Fibroblast of the aortic adventitia (primary cell): ENCODE measurements around the gene NEO1. TPM values are rescaled to one million over a fixed set of nuclear protein-coding genes. Genes with fewer than 3 reads are reported as not detected.

ENCODE experiments used
- DNase-seq: peaks from one replicate; pipeline ENCODE4 v3.0.0-alpha.2; 2010; ENCODE audit warnings: low read depth
- H3K4me3 ChIP-seq: 2 replicates; pipeline ENCODE4 v1.5.1; 2011; ENCODE audit warnings: low read depth, mild to moderate bottlenecking, control low read depth, low read length, moderate library complexity
- CTCF ChIP-seq: IDR thresholded peaks from 2 replicates; pipeline ENCODE4 v1.5.1; 2011; ENCODE audit warnings: mild to moderate bottlenecking, low read length, control low read depth, inconsistent platforms; ENCODE audit not compliant: insufficient read depth
- total RNA-seq: library from RNA; depleted of rRNA; stranded (reverse); fragments of >200 nt; gene quantifications from 2 replicates; pipeline ENCODE4 v1.2.3, GENCODE V29; 2012; ENCODE audit warnings: low replicate concordance

The NEO1 gene
- total RNA-seq, 1 donor: 26.2 TPM

GRCh38 chr15:73046073-73046472 is 6.2 kb upstream of the NEO1 start:
- DNase-seq: no peak
- no peak overlapping the region for H3K4me3 ChIP-seq
- TF ChIP-seq CTCF: no peak

GRCh38 chr15:73047882-73048281 is 4.4 kb upstream of the NEO1 start:
- no peak for DNase-seq
- H3K4me3 ChIP-seq: no peak overlapping the region
- no peak for TF ChIP-seq CTCF

GRCh38 chr15:73048624-73049295 is 3.5 kb upstream of the NEO1 start:
- TF ChIP-seq CTCF: no peak
- DNase-seq: no peak
- no peak overlapping the region for H3K4me3 ChIP-seq

- no peak for TF ChIP-seq CTCF
- DNase-seq: no peak
These were observed 2.6 kb upstream of the NEO1 start for GRCh38 chr15:73049564-73050215.

GRCh38 chr15:73050561-73051295 is 1.5 kb upstream of the NEO1 start:
- no peak for TF ChIP-seq CTCF
- no peak for DNase-seq
- no peak overlapping the region for H3K4me3 ChIP-seq

More at GRCh38 chr15:73049564-73050215, 2.6 kb upstream of the NEO1 start:
- no peak overlapping the region for H3K4me3 ChIP-seq

GRCh38 chr15:73051391-73051806 is 864 bp upstream of the NEO1 start:
- TF ChIP-seq CTCF: no peak
- no peak for DNase-seq
- peak overlapping the region; percentile 77 for H3K4me3 ChIP-seq
